HepG2 (cell line): ENCODE measurements around the gene GDAP2. TPM values are rescaled to one million over a fixed set of nuclear protein-coding genes. Genes with fewer than 3 reads are reported as not detected.

Experiments
- ATAC-seq: fragments of 200-7000 bp; cut with Tn5 transposase; 3 replicates; pipeline ENCODE4 v1.9.1; 2020; ENCODE audit warnings: mild to moderate bottlenecking, moderate library complexity
- BruUV-seq: library from RNA; stranded (reverse); fragments of 400-500 nt; replicated peaks from 2 replicates; lab custom pipeline; 2021; lab: Mats Ljungman, UMichigan
- CTCF ChIA-PET: fragments of 300-600 bp; formaldehyde crosslinking; extraction: SDS; loops from one replicate; lab custom pipeline; 2021; ENCODE audit warnings: low total read pairs, inconsistent platforms, low intra/inter-chr PET ratio; lab: Yijun Ruan, JAX
- POLR2A ChIA-PET: fragments of 350-600 bp; sonication (Branson Sonifier 250); formaldehyde crosslinking; loops from one replicate; lab custom pipeline; 2020; ENCODE audit warnings: antibody characterized with exemption, inconsistent platforms; lab: Yijun Ruan, JAX
- DNase-seq: peaks from one replicate; pipeline ENCODE4 v3.0.0-alpha.2; 2015; ENCODE audit warnings: low spot score
- FAIRE-seq: peaks from 3 replicates; lab custom pipeline; 2011; peaks lifted over from hg19 to GRCh38; lab: Jason Lieb, UNC
- H2AFZ ChIP-seq: one replicate; pipeline ENCODE4 v1.6.1; 2011; ENCODE audit warnings: low read length, inconsistent platforms
- H3K27ac ChIP-seq: fragments of 300-600 bp; 3 replicates; pipeline ENCODE4 v1.8.0; 2011; ENCODE audit warnings: mixed run types, mild to moderate bottlenecking, mixed read lengths, low read length, inconsistent platforms; ENCODE audit not compliant: insufficient read depth; ENCODE audit errors: extremely low read length
- H3K27me3 ChIP-seq, 2 experiments: fragments of 200-600 bp in 1 of 2; 2 replicates in 1 of 2; 3 replicates in 1 of 2; pipeline versions ENCODE4 v1.6.0 to v1.8.0; 2011; ENCODE audit warnings: low read length in 2 of 2, mild to moderate bottlenecking in 2 of 2, moderate library complexity in 2 of 2, inconsistent platforms in 1 of 2; ENCODE audit not compliant: insufficient read depth in 2 of 2, control insufficient read depth in 1 of 2
- H3K36me3 ChIP-seq, 2 experiments: fragments of 200-600 bp in 1 of 2; replicated peaks in 1 of 2; 2 replicates in 1 of 2; 3 replicates in 1 of 2; pipeline versions ENCODE4 v1.5.1 to v1.8.0; 2011; ENCODE audit warnings: low read length in 2 of 2, inconsistent platforms in 1 of 2; ENCODE audit not compliant: insufficient read depth in 2 of 2, control insufficient read depth in 1 of 2
- H3K4me1 ChIP-seq: 2 replicates; pipeline ENCODE4 v1.5.1; 2012; ENCODE audit warnings: low read length, inconsistent platforms; ENCODE audit not compliant: insufficient read depth
- H3K4me2 ChIP-seq: 2 replicates; pipeline ENCODE4 v1.6.0; 2011; ENCODE audit warnings: low read depth, low read length, inconsistent platforms
- H3K4me3 ChIP-seq, 3 experiments: fragments of 200-600 bp in 1 of 3; sonication (generic), shearing (Covaris generic) in 1 of 3; replicated peaks in 1 of 3; 2 replicates each; pipeline ENCODE4 v1.5.1; 2011 to 2016; ENCODE audit warnings: low read length in 3 of 3, inconsistent platforms in 2 of 3, low read depth in 2 of 3, mild to moderate bottlenecking in 2 of 3, control low read depth in 1 of 3, mixed read lengths in 1 of 3; ENCODE audit not compliant: insufficient read depth in 1 of 3
- H3K79me2 ChIP-seq: one replicate; pipeline ENCODE4 v1.6.1; 2011; ENCODE audit warnings: low read length, inconsistent platforms; ENCODE audit not compliant: insufficient read depth
- H3K9ac ChIP-seq: 2 replicates; pipeline ENCODE4 v1.6.0; 2011; ENCODE audit warnings: mild to moderate bottlenecking, low read depth, low read length, inconsistent platforms; ENCODE audit not compliant: insufficient read depth
- H3K9me3 ChIP-seq: 2 replicates; pipeline ENCODE4 v1.5.1; 2012; ENCODE audit warnings: mild to moderate bottlenecking, low read length
- H4K20me1 ChIP-seq: 2 replicates; pipeline ENCODE4 v1.6.0; 2011; ENCODE audit warnings: inconsistent platforms, mild to moderate bottlenecking, low read length, moderate library complexity; ENCODE audit not compliant: insufficient read depth
- CEBPG ChIP-seq: IDR thresholded peaks from 2 replicates; pipeline ENCODE4 v1.6.1; 2016
- CENPT ChIP-seq: sonication (generic); formaldehyde crosslinking; IDR thresholded peaks from 2 replicates; pipeline ENCODE4 v1.8.0; 2022; ENCODE audit warnings: low read depth, mild to moderate bottlenecking, moderate library complexity, missing genetic modification reagents
- MED8 ChIP-seq: sonication (generic); formaldehyde crosslinking; IDR thresholded peaks from 2 replicates; pipeline ENCODE4 v1.8.1; 2023; ENCODE audit warnings: mild to moderate bottlenecking, missing genetic modification reagents; ENCODE audit not compliant: insufficient replicate concordance
- MZF1 ChIP-seq: sonication (generic); formaldehyde crosslinking; IDR thresholded peaks from 2 replicates; pipeline ENCODE4 v1.8.1; 2023; ENCODE audit warnings: mild to moderate bottlenecking, missing genetic modification reagents, borderline replicate concordance
- NBN ChIP-seq: fragments of 450-650 bp; conservative IDR thresholded peaks from 2 replicates; pipeline ENCODE4 v1.6.1; 2017
- REPIN1 ChIP-seq: sonication (generic); formaldehyde crosslinking; IDR thresholded peaks from 2 replicates; pipeline ENCODE4 v1.8.0; 2022; ENCODE audit warnings: missing genetic modification reagents, low read depth, mild to moderate bottlenecking, borderline replicate concordance
- SMARCE1 ChIP-seq: fragments of 450-650 bp; IDR thresholded peaks from 2 replicates; pipeline ENCODE4 v1.6.1; 2017; ENCODE audit warnings: borderline replicate concordance
- SP1 ChIP-seq, 2 experiments: fragments of 450-650 bp in 1 of 2; sonication (generic) in 1 of 2; formaldehyde crosslinking in 1 of 2; IDR thresholded peaks; 2 replicates each; pipeline versions ENCODE4 v1.4.0 to v1.6.1; 2016 to 2020; ENCODE audit warnings: missing genetic modification reagents in 1 of 2
- TFDP2 ChIP-seq: sonication (generic); formaldehyde crosslinking; IDR thresholded peaks from 2 replicates; pipeline ENCODE4 v1.4.0; 2020; ENCODE audit warnings: missing genetic modification reagents
- YEATS2 ChIP-seq: sonication (generic); formaldehyde crosslinking; IDR thresholded peaks from 2 replicates; pipeline ENCODE4 v1.4.0; 2020; ENCODE audit warnings: missing genetic modification reagents, borderline replicate concordance
- ZFP90 ChIP-seq: sonication (generic); formaldehyde crosslinking; IDR thresholded peaks from 2 replicates; pipeline ENCODE4 v1.8.0; 2022; ENCODE audit warnings: missing genetic modification reagents, mild to moderate bottlenecking, inconsistent platforms, borderline replicate concordance
- ZNF274 ChIP-seq: sonication (generic); formaldehyde crosslinking; IDR thresholded peaks from 2 replicates; pipeline ENCODE4 v1.5.1; 2020; ENCODE audit warnings: mild to moderate bottlenecking, missing genetic modification reagents
- ZNF841 ChIP-seq: sonication (generic); formaldehyde crosslinking; IDR thresholded peaks from 2 replicates; pipeline ENCODE4 v1.8.1; 2023; ENCODE audit warnings: missing genetic modification reagents, borderline replicate concordance
- ZSCAN9 ChIP-seq: IDR thresholded peaks from 2 replicates; pipeline ENCODE4 v1.6.1; 2016; ENCODE audit warnings: borderline replicate concordance
- WGBS: methylation state at CpG from one replicate; pipeline ENCODE4 v1.1.6; 2017; ENCODE audit warnings: low lambda C conversion rate; 5-methylcytosine and 5-hydroxymethylcytosine counted together
- in situ Hi-C: cut with HindIII; loops from 2 replicates; pipeline ENCODE4 v1.10.0; 2017; ENCODE audit warnings: low pct_unique_long_range_greater_than_20kb; ENCODE audit not compliant: extremely low pct_ligation_motif_present
- intact Hi-C: fragments of 100-400 bp; cut with micrococcal nuclease; formaldehyde crosslinking; loops from one replicate; pipeline ENCODE4 v1.10.0; 2022; ENCODE audit not compliant: unreplicated experiment
- polyA plus RNA-seq, 8 experiments: library from polyadenylated mRNA; depleted of rRNA in 3 of 8; stranded (reverse) in 7 of 8; unstranded in 1 of 8; fragments of >200 nt; fragmentation: Illumina TruSeq in 4 of 8; extraction: Trizol in 4 of 8; gene quantifications; 2 replicates each; pipeline versions ENCODE4 v1.2.1 to v1.2.3, GENCODE V29; 2011 to 2016; ENCODE audit warnings: low read depth in 4 of 8, missing spikeins in 1 of 8, mixed read lengths in 1 of 8; ENCODE audit not compliant: insufficient read depth in 1 of 8
- total RNA-seq, 5 experiments: library from RNA; depleted of rRNA; stranded (reverse); fragments of >200 nt; fragmentation: Illumina TruSeq; extraction: Trizol; gene quantifications; 2 replicates each; pipeline ENCODE4 v1.2.3, GENCODE V29; 2016; ENCODE audit warnings: low read depth in 1 of 5
- TF ChIP-seq, protein P1 (sequence below): sonication (generic); formaldehyde crosslinking; IDR thresholded peaks from 2 replicates; pipeline ENCODE4 v1.4.0; 2020; ENCODE audit warnings: missing genetic modification reagents
- TF ChIP-seq, protein P2 (sequence below): sonication (generic); formaldehyde crosslinking; IDR thresholded peaks from 2 replicates; pipeline ENCODE4 v1.8.1; 2023; ENCODE audit warnings: missing genetic modification reagents, mild to moderate bottlenecking, borderline replicate concordance
- TF ChIP-seq, protein P3 (sequence below): sonication (generic); formaldehyde crosslinking; IDR thresholded peaks from 2 replicates; pipeline ENCODE4 v1.5.0; 2020; ENCODE audit warnings: missing genetic modification reagents
- TF ChIP-seq, protein P4 (sequence below): sonication (generic); formaldehyde crosslinking; IDR thresholded peaks from 2 replicates; pipeline ENCODE4 v1.8.0; 2022; ENCODE audit warnings: mild to moderate bottlenecking, missing genetic modification reagents, moderate library complexity

GDAP2 gene
- total and polyA plus RNA-seq, 2 of the 13 experiments (the other 11 are each of a cell fraction or from before 2014, with no cell fraction given): 11.4 to 23.2 TPM

- Histone ChIP-seq H3K4me1 (no peaks in the 10 kb centered on the region), H3K36me3 (peaks cover 8 to 35% of the 10 kb centered on the region in 2 experiments), H3K79me2 (no peaks in the 10 kb centered on the region), H4K20me1 (no peaks in the 10 kb centered on the region), H3K4me2 (no peak overlapping the region), H3K4me3 (no peak overlapping the region), H3K27me3 (no peaks in the 10 kb centered on the region), H2AFZ (no peak overlapping the region), H3K27ac (no peak overlapping the region), H3K9ac (no peak overlapping the region), H3K9me3 (no peaks in the 10 kb centered on the region)
- POLR2A ChIA-PET: no interaction called here
- in situ Hi-C loops (loop anchor here (5.0 kb wide), 1 partner anchor 85 kb away; no protein-coding TSS in a partner anchor), intact Hi-C loops (no loop called here)
- DNase-seq (no peak), FAIRE-seq (no peak), ATAC-seq (no peak)
- BruUV-seq: no TSS peak
- TF ChIP-seq, protein P1, sequence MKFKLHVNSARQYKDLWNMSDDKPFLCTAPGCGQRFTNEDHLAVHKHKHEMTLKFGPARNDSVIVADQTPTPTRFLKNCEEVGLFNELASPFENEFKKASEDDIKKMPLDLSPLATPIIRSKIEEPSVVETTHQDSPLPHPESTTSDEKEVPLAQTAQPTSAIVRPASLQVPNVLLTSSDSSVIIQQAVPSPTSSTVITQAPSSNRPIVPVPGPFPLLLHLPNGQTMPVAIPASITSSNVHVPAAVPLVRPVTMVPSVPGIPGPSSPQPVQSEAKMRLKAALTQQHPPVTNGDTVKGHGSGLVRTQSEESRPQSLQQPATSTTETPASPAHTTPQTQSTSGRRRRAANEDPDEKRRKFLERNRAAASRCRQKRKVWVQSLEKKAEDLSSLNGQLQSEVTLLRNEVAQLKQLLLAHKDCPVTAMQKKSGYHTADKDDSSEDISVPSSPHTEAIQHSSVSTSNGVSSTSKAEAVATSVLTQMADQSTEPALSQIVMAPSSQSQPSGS (CRISPR knock-in tag): no peak
- TF ChIP-seq ZNF274 (CRISPR knock-in tag) (no peak), MZF1 (CRISPR knock-in tag) (no peak), ZSCAN9 (CRISPR knock-in tag) (no peak), SMARCE1 (no peak), SP1 (IDR thresholded peaks at IDR 0.05) (no peak), SP1 (CRISPR knock-in tag; IDR thresholded peaks at IDR 0.05) (no peak), CEBPG (CRISPR knock-in tag) (no peak), YEATS2 (CRISPR knock-in tag) (no peak), MED8 (no peak), TFDP2 (no peak), REPIN1 (CRISPR knock-in tag) (no peak), ZNF841 (CRISPR knock-in tag) (no peak), ZFP90 (CRISPR knock-in tag) (no peak), CENPT (CRISPR knock-in tag) (no peak), NBN (no peak)
- TF ChIP-seq, protein P2, sequence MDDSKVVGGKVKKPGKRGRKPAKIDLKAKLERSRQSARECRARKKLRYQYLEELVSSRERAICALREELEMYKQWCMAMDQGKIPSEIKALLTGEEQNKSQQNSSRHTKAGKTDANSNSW (CRISPR knock-in tag): no peak
- TF ChIP-seq, protein P3, sequence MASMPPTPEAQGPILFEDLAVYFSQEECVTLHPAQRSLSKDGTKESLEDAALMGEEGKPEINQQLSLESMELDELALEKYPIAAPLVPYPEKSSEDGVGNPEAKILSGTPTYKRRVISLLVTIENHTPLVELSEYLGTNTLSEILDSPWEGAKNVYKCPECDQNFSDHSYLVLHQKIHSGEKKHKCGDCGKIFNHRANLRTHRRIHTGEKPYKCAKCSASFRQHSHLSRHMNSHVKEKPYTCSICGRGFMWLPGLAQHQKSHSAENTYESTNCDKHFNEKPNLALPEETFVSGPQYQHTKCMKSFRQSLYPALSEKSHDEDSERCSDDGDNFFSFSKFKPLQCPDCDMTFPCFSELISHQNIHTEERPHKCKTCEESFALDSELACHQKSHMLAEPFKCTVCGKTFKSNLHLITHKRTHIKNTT (CRISPR knock-in tag): no peak
- TF ChIP-seq, protein P4, sequence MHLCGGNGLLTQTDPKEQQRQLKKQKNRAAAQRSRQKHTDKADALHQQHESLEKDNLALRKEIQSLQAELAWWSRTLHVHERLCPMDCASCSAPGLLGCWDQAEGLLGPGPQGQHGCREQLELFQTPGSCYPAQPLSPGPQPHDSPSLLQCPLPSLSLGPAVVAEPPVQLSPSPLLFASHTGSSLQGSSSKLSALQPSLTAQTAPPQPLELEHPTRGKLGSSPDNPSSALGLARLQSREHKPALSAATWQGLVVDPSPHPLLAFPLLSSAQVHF (CRISPR knock-in tag): no peak
- WGBS: 84% methylated on average over 4 of the region's 4 CpGs
- CTCF ChIA-PET: no interaction called here
Observed at GRCh38 chr1:117897551-117897950, 31.9 kb downstream of the GDAP2 start.
